ENCODE measurements around the gene EPAS1. TPM values are rescaled to one million over a fixed set of nuclear protein-coding genes. Genes with fewer than 3 reads are reported as not detected.

Gene EPAS1
- total RNA-seq, 1 donor from 2014 or later, result 300 TPM

DNA sequence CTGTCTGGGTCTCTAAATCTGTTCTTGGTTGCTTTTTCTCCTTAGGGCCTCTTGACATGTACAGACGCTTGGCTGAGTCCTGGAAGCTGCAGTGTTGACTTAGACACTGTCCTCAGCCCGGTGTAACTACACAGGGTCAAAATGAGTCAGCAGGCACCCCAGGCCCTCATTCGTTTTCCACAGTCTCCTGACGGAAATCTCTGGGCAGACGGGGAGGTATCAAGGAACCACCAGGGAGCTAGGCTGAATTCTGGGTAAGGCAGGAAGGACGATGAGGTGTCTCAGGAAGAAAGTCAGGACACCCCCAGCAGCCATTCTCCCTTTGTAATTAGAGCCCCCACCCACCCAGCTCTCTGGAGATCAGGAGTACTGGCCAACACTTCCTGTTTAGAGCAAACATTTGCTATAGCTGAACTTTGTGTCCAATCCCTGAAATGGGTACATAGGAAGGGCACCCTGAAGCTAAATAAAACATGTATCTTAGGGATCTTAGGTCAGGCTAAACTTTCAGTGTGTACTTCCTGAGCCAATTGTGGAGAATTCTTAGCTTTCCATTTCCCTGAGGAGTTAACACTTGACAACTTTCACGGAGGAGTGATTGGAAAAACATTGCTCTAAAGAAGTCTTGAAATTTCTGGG, 23.9 kb upstream of the EPAS1 start:
- DNase-seq (ENCODE audit: low spot score), result no peak

DNA sequence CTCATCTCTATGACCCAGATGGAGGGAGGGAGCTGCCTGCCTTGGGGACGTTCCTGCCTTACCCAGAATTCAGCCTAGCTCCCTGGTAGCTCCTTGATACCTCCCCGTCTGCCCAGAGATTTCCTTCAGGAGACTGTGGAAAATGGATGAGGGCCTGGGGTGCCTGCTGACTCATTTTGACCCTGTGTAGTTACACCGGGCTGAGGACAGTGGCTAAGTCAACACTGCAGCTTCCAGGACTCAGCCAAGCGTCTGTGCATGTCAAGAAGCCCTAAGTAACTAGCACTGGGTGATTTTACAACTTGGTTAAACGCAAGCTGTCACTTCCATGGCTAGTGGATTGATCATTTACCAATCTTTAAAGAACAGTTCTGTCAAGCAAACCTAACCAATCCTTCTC, 23.3 kb upstream of the EPAS1 start:
- no peak for DNase-seq (ENCODE audit: low spot score)

DNA sequence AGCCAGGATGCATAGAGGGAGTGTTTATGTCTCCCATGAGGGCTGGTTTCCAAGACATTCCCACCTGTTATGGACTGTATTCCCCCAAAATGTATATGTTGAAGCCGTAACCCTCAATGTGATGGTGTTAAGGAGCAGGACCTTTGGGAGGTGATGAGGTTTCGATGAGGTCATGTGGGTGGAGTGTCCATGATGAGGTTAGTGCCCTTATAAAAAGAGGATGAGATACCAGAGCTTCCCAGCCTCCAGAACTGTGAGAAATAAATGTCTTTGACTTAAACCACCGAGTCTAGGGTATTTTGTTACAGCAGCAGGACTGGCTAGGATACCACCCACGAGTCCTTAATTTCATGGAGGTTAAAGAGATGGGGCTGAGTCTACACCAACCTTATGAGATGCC, 22.6 kb upstream of the EPAS1 start:
- no peak for DNase-seq (ENCODE audit: low spot score)

DNA sequence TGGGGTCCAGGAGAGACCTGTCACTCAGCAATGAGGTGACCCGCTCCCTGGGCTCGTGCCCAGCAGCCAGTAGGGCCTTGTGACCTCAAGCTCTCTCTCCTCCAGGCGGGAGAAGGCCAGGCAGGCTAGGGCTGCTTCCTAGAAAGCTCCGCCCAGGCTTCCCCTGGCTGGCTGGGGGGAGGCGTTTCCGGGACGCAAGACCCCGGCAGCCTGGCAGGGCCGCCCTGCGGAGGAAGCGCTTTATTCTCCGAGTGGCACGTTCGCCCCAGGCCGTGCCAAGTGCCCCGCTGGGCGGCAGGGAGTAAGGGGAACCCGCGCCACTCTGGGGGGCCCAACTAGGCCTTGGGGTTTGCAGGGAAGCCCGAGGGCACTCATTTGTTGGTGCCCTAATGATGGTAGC, 21.2 kb upstream of the EPAS1 start:
- DNase-seq (ENCODE audit: low spot score), result peak; percentile 62

DNA sequence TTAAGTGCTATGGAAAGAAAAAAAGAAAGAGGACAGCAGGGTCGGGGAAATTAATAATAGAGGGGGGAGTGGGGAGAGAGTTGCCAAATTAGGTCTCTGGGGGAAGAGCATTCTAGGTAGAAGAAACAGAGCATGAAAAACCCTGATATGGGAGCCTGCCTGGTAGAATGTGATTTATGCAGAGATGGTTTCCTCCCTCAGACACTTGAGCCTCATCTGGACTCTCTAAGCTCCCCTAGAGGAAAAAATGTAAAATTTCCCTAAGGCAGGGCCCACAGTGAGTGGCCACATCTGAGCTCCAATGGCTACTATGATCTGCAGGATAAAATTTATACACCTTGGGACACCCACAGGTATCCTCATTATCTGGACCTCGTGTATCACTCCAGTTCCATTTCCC, 20.6 kb upstream of the EPAS1 start:
- no peak for DNase-seq (ENCODE audit: low spot score)

DNA sequence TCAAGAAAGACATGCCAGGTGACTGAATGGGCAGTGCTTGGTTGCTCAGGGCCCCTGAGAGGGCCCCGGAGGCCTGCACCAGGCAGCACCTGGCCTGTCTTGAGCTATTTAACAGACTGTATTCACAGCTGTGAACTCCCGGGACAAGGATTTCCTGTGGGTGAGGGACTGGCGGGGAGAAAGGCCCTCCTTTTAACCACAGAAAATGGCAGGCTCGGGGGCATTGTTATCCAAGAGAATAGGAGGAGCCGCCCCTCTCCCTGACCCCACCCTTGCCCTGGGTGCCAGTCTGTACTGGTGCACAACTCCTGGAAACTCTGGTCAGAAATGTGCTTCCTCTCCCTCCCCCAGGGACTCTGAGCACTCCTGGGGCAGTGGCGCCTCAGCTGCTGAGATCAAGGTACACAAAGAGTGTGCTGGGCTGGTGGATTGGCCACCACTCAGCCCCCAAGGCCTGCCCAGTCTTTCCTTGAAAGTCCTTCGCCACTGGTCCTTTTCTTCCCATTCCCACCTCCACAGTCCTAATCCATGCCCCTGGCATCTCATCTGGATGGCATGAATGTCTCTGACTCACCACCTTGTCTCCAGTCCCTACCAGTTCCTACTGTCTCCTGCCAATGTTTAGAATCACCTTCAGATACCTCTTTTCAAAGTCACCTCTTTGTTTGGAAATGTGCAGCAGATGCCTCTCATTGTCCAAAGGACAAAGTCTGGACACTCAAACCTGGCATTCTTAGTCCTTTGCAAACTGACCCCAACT, 19.6 kb upstream of the EPAS1 start:
- no peak for DNase-seq (ENCODE audit: low spot score)

DNA sequence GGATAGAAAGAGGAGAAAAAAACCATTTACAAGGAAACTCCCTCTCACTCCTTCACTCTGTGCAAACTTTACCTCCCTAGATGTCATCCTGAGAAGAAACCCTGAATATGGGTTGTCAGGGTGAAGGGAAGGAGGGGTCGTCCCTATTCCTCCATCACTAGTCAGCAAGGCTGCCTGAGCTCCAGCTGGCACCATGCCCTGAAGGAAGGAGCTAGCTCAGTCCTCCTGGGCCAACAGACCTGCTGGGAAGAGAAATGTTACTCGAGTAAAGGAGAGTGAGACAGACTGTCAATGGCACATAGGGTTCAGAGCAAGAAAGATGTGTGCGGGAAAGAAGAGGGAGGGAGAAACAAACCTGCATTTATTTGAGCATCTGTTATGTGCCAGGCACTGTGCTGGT, 18.3 kb upstream of the EPAS1 start:
- DNase-seq (ENCODE audit: low spot score), result no peak

DNA sequence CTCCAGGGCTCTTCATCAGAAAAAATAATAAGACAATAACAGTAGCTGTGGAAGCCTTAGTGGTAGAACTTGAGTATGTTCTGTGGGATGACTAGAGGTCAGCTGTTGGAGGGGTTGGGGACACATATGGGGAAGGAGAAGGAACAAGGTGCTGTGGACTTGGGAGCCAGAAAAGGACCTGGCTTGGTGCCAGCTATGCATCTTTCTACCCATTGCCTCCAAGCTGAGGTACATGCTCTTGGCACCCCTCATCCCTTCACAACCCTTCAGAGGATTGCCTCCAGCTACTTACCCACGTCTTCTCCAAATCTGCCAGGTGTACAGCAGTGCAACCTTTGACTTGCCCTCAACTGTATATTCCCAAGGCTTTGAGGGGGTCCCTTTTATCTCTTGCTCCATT, 15.3 kb upstream of the EPAS1 start:
- DNase-seq (ENCODE audit: low spot score), result no peak

DNA sequence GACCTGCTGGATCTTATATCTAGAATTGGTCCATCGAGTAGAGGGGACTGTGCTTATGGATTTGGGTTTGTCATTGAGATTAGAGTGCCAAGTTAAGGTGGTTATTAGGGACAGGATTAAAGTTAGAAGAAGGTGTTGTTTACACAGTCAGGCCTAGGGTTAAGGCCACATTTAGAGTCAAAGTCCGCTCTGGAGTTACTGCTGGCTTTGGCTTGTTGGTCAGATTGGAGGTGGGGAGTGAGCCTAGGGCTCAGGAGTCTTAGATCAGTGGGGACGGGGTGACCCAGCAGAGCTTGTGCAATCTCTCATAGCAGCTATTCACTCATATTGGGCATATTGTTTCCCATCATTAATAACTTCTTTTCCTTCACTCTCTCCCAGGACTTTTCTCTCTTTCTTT, 13.5 kb upstream of the EPAS1 start:
- DNase-seq (ENCODE audit: low spot score), result no peak

DNA sequence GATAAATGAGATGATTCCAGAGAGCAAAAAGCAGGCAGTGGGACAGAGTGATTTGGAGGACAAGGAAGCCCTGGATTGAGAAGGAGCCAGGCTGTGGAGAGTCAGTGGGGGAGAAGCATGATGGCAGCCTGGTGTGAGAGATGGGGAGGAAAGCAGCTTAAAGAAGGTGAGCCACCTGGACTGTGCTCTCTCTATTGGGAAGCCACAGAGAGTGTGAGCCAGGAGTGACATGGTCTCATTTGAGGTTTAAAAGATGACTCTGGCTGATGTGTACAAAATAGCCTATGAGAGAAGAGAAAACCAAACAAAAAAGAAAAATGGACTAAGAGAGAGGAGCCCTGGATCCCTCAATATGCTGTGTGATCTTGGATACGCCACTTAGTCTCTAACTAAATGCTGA, 12.9 kb upstream of the EPAS1 start:
- no peak for DNase-seq (ENCODE audit: low spot score)

DNA sequence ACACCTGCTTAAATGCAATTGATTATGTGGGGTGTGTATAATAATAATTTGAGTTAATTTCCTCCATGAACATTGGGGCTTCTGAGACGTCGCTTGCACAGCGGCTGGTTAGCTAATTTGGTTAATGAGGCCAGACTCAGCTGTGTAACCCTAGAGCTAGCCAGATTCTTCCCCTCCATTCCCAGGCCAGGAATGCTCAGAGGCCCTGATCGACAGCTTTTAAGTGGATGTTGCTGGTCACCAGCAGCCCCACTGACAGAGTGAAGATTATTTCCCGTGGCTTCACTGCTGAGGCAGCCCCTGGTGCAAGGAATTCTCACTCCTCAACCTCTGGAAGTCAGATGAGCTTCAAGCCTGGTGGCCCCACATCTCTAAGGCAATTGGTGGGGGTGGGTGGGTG, 12.4 kb upstream of the EPAS1 start:
- no peak for DNase-seq (ENCODE audit: low spot score)

DNA sequence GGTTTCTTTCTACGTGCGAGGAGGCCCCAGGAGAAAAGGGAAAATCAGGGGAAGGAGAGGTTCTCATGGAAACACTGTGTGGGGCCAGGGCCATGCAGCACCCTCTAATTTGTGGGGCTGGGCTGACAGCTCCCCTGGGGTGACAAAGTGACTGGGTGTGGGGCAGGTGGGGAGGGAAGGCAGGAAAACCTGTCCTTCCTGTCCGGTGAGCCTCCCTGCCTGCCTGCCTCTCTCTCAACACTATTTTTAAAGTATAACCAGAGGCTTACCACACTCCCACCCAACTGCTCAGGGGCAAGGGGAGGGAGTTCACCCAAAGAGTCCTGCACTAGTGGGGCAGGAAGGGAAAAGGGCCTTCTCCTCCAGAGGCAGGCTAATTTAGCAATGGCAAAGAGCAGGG, 10.5 kb upstream of the EPAS1 start:
- DNase-seq (ENCODE audit: low spot score), result peak; percentile 61

DNA sequence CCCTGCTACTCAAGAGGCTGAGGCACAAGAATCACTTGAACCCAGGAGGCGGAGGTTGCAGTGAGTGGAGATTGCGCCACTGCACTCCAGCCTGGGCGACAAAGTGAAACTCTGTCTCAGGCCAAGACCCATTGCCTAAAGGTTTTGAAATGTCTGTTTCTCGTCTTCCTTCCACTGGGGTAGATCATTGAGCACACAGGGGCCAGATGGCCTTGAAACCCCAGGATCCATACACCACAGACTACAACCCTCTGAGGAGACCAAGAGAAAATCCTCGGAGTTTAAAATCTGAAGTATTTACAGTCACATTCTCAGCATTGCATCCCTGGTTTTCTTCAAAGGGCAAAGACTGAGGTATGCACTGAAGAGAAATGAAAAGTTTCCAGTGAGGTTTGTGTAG, 7.1 kb upstream of the EPAS1 start:
- no peak for DNase-seq (ENCODE audit: low spot score)

DNA sequence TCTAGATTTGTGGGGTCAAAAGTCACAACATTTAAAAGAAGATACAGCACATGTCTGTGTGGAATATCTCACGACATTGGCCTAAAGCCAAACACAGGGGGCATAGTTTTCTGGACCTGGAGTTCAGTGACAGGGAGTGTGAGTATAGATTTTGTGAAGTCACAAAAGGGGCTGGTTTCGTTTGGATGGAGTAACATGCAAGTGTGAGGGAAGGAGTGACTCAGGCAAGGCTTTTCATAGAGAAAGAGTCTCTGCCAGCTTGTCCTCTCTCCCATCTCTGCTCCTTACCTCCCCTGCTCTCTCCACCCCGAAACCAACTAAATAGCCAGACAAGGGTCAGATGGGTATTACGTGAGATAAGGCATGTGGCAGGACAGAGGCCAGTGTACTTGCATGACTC, 3.7 kb upstream of the EPAS1 start:
- DNase-seq (ENCODE audit: low spot score), result no peak

DNA sequence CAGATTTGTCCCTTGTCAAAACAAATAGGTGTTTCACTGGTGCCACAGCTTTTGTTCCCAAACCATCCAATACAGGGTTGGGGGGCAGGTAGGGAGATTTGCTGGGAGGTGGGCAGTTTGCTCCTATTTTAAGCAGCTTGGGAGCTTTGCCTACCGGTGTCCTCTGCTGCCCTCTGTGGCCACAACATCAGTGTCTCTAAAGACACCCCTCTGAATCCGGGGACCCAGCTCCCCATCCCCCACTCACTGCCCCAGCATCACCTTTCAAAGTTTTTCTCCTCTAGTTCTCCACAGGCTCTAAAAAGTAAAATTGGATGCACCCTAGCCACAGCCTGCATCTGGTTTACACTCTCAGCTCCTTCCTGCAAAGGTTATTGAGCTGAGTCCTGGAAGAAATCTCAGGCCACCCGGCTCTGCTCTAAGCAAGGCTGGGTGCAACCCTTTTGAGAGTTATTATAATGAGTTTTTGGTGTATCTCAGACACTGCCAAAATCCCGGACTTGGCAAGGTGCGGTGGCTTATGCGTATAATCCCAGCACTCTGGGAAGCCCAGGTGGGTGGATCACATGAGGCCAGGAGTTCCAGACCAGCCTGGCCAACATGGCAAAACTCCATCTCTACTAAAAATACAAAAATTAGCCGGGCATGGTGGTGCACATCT, 2.9 kb upstream of the EPAS1 start:
- DNase-seq (ENCODE audit: low spot score), result no peak

DNA sequence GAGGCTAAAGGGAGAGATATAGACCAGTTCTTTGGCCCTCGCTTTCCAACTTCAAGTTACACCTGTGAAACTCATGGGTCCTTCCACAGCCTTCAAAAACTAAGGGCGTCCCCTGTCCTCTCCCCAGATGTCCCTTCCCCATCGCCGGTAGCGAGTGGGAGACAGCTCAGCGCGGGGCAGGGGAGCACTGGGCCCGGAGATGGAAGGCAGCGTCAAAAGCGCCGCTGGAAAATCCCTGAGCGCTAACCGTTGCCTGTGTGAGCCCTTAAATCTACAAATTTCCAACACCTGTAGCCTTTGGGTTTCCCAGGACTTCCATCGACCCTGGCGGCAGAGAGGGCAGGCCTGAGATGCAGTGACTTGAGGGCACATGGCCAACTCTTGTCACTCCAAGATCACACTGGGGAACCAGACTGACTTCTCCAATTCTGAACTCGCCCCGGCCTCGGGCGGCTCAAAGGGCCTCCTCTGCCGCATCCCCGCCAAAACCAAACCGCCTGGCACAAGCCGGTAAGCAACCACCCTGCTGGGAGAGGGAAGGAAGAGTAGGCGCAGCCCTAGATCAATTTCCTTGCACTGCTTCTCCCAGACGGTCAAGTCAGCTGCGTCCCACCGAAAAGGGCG, 879 bp upstream of the EPAS1 start:
- peak; percentile 67 for DNase-seq (ENCODE audit: low spot score)

DNA sequence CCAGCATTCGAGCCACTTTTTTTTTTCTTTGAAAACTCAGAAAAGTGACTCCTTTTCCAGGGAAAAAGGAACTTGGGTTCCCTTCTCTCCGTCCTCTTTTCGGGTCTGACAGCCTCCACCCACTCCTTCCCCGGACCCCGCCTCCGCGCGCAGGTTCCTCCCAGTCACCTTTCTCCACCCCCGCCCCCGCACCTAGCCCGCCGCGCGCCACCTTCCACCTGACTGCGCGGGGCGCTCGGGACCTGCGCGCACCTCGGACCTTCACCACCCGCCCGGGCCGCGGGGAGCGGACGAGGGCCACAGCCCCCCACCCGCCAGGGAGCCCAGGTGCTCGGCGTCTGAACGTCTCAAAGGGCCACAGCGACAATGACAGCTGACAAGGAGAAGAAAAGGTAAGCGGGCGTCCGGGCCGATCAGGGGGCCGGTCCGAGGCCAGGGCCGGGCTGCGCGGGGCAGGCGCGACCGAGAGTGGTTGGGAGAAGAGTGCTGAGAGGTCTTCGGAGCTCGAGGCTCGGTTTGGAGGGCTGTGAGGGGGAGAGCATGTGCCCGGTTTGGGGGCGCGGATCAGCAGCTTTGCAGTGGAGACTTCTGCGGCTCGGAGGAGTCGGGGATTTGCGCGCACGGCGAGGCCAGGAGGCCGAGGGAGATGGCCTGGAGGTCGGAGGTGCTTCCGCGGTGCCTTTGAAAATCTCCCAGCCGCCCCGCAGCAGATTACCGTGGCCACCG, 502 bp downstream of the EPAS1 start:
- peak; percentile 85 for DNase-seq (ENCODE audit: low spot score)

DNA sequence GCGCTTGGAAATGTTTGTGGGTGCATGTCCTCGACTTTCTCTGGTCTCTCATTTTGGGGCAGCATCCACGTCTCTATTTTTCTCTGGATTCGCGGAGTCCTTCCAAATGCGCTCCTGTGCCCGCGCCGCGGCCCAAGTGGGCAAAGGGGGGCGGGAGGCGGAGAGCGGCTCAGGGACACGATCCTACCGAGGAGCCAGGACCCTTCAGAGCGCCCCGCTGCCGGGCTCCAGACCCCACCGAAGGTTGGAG, 990 bp downstream of the EPAS1 start:
- DNase-seq (ENCODE audit: low spot score), result no peak

DNA sequence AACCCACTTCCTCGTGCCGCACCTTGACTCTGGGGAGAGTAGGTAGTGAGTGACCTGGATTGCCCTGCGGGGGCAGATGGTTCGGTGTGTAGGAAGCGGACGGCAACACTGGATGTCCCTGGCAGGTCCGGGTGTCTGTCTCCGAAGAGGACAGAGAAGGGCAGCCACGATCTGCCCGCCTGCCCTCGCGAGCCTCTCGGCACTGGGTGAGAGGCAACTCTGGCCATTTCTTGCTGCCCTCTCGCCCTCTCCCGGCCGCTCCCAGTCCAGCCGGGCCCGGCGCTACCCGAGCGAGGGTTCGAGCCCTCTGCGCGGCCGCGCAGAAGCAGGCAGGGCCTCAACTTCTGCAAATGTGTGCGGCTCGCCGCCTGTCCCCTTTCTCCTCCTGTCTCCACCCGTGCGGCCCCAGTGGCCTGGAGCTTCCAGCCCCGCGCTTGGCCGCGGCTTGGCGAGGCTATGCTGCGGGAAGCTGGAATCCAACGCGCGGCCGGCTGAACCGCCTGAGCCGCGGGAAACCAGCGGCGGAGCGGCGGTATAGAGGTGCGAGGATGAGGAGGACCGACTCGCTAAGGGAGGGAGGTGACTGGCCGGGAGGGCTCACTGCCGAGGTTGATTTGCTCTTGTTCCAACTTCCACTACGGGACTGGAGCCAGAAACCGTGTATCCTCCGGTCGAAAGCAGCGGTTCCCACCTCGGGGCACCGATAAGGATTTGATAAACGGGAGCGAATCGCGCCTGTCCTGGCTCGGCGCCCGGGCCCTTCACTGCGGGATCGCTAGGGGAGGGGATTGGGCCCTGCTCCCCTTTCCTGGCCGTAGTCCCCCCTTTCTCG, 1.5 kb downstream of the EPAS1 start:
- peak; percentile 60 for DNase-seq (ENCODE audit: low spot score)

DNA sequence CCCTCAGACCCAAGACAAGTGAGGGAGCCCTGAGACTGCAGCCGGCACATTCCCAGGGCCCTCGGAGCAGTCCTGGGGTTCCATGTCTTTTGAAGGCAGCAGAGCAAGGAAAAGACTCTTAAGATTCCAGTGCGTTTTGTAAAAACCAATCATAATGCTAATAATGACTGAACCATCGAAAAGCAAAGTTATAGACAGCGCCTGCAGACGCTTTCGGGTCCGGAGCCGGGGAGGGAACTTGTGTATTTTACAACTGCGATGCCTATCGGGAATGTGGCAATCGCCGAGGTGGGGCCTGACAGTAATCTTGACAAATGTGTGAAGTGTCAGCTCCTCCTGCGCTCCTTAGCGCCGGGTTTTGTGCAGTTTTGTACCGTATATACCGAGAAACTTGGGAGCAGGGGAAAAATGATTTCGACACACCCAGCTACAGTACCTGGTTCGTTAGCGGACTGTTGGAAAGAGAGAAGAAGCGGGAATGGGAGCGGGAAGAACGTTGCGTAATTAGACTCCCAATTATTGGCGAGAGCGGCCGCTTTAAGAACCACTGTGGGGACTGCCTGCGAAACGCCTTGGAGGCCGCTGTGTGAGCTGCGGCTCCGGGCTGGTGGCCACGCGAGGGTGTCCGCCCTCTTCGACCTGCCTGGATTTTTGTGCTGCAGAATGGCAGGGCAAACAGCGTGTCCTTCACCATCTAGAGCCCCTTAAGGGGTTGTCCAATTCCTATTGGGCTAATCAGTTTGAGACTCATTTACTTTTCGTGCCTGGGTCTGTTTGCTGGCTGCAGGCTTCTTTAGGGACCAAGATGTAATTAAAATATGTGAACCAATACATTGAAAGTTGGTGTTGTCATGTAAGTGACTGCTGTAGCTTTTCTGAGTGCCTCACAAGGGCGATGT, 2.4 kb downstream of the EPAS1 start:
- peak; percentile 70 for DNase-seq (ENCODE audit: low spot score)

Measured in ureter (tissue), 1 donor.